Uterus (tissue), 2 donors: Measurements from ENCODE around the gene METTL18.

Experiments
- CTCF ChIP-seq, 4 experiments: fragments of 200-600 bp in 2 of 4; fragments of 450-650 bp in 2 of 4; sonication (generic) in 2 of 4; IDR thresholded peaks; one replicate each; pipeline ENCODE4 v1.5.1; 2016 to 2019; ENCODE audit warnings: antibody characterized with exemption in 4 of 4, mild to moderate bottlenecking in 2 of 4, moderate library complexity in 1 of 4
- POLR2A ChIP-seq, 2 donors: fragments of 450-650 bp; IDR thresholded peaks; one replicate each; pipeline ENCODE4 v1.6.1; 2016; ENCODE audit warnings: antibody characterized with exemption in 2 of 2, mild to moderate bottlenecking in 1 of 2, moderate library complexity in 1 of 2

- no peak for TF ChIP-seq CTCF (IDR thresholded peaks at IDR 0.05)
- TF ChIP-seq POLR2A (IDR thresholded peaks at IDR 0.05): no peak
Measured at GRCh38 chr1:169753549-169753948, 41.2 kb downstream of the METTL18 start.
